Smooth muscle cell (in vitro differentiated cells): Measurements from ENCODE around the gene ERC1. TPM values are rescaled to one million over a fixed set of nuclear protein-coding genes. Genes with fewer than 3 reads are reported as not detected.

Experiments used
- DNase-seq: peaks from one replicate; lab custom pipeline; 2025; ENCODE audit not compliant: unreplicated experiment; lab: John Stamatoyannopoulos, UW
- H2AFZ ChIP-seq: fragments of 200-600 bp; sonication (generic); 2 replicates; pipeline ENCODE4 v1.6.0; 2016; ENCODE audit warnings: antibody characterized with exemption, low read depth, mild to moderate bottlenecking
- H3F3A ChIP-seq: fragments of 200-600 bp; sonication (generic); 2 replicates; pipeline ENCODE4 v1.6.0; 2017; ENCODE audit warnings: antibody characterized with exemption, low read depth
- H3K27ac ChIP-seq: fragments of 200-600 bp; sonication (generic); 2 replicates; pipeline ENCODE4 v1.5.1; 2016; ENCODE audit warnings: low read depth, mild to moderate bottlenecking
- H3K27me3 ChIP-seq: fragments of 200-600 bp; sonication (generic); 2 replicates; pipeline ENCODE4 v1.6.1; 2016; ENCODE audit warnings: low read depth, mild to moderate bottlenecking
- H3K36me3 ChIP-seq: fragments of 200-600 bp; sonication (generic); 2 replicates; pipeline ENCODE4 v1.5.1; 2016; ENCODE audit warnings: low read depth
- H3K4me1 ChIP-seq: fragments of 200-600 bp; sonication (generic); 2 replicates; pipeline ENCODE4 v1.5.1; 2016; ENCODE audit warnings: low read depth
- H3K4me2 ChIP-seq: fragments of 200-600 bp; sonication (generic); 2 replicates; pipeline ENCODE4 v1.6.0; 2016; ENCODE audit warnings: mild to moderate bottlenecking
- H3K4me3 ChIP-seq: fragments of 200-600 bp; sonication (generic); 2 replicates; pipeline ENCODE4 v1.5.1; 2016; ENCODE audit warnings: mild to moderate bottlenecking
- H3K79me2 ChIP-seq: fragments of 200-600 bp; sonication (generic); 2 replicates; pipeline ENCODE4 v1.6.0; 2016; ENCODE audit warnings: low read depth, mild to moderate bottlenecking
- H3K9ac ChIP-seq: fragments of 200-600 bp; sonication (generic); 2 replicates; pipeline ENCODE4 v1.6.0; 2016; ENCODE audit warnings: low read depth
- H3K9me3 ChIP-seq: fragments of 200-600 bp; sonication (generic); replicated peaks from 2 replicates; pipeline ENCODE4 v1.5.1; 2016; ENCODE audit warnings: low read depth
- H4K20me1 ChIP-seq: fragments of 200-600 bp; sonication (generic); 2 replicates; pipeline ENCODE4 v1.6.0; 2016; ENCODE audit warnings: low read depth
- WGBS: methylation state at CpG from one replicate; pipeline ENCODE4 v1.1.7; 2016; ENCODE audit warnings: low lambda C conversion rate; 5-methylcytosine and 5-hydroxymethylcytosine counted together
- polyA plus RNA-seq: library from polyadenylated mRNA; unstranded; fragments of >200 nt; fragmentation: Nextera tagmentation; extraction: Ambion mirVana; gene quantifications from 2 replicates; pipeline ENCODE4 v1.2.1, GENCODE V29; 2016
- total RNA-seq: library from RNA; depleted of rRNA; stranded (reverse); fragments of >200 nt; gene quantifications from 2 replicates; pipeline ENCODE4 v1.2.3, GENCODE V29; 2014
- TF ChIP-seq, protein P1 (sequence below): fragments of 200-600 bp; sonication (generic); IDR thresholded peaks from 2 replicates; pipeline ENCODE4 v1.5.1; 2017; ENCODE audit warnings: borderline replicate concordance, mild to moderate bottlenecking, antibody characterized with exemption; ENCODE audit not compliant: insufficient read depth, poor library complexity, severe bottlenecking

Gene ERC1
- total and polyA plus RNA-seq, 2 experiments from 2014 or later = 13.8 to 17.6 TPM

DNA sequence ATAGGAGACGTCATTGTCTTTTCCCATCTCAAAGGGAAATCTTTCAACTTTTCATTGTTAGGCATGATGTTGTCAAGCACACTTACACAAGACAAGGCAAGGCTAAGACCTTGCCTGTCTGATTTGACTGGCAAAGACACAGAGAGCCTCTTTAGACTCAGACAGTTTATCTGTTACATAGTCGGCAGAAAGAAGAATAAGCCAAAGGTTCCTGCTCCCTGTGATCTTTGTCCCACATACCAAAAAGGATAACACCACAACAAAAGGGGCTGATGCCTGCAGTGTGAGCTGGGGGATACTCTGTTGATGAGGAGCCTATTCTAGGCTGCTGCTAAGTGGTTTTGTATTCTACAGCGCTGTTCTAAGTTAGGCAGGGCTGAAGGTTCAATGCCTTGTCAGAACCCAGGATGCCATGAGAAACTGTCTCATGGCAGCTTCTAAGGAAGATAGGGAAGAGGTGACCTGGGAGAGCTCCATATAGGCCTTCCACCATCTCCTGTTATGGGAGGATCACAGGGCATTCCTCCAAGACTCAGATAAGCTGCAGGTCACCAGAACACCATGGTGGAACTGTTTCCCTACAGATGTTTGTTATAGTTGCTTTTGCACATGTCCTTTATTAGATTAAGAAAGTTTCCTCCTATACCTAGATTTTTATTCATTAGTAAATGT is 12.7 kb downstream of the ERC1 start:
- Histone ChIP-seq H3K4me3 (no peak overlapping the region), H3K36me3 (peaks cover 4% of the 10 kb centered on the region), H3K79me2 (peaks cover 87% of the 10 kb centered on the region), H3K27ac (no peak overlapping the region), H2AFZ (no peak overlapping the region), H3K9me3 (no peaks in the 10 kb centered on the region), H3K9ac (no peak overlapping the region), H4K20me1 (peaks cover 93% of the 10 kb centered on the region), H3K4me2 (no peak overlapping the region), H3F3A (no peaks in the 10 kb centered on the region), H3K27me3 (no peaks in the 10 kb centered on the region), H3K4me1 (peaks cover 11% of the 10 kb centered on the region)
- TF ChIP-seq, protein P1, sequence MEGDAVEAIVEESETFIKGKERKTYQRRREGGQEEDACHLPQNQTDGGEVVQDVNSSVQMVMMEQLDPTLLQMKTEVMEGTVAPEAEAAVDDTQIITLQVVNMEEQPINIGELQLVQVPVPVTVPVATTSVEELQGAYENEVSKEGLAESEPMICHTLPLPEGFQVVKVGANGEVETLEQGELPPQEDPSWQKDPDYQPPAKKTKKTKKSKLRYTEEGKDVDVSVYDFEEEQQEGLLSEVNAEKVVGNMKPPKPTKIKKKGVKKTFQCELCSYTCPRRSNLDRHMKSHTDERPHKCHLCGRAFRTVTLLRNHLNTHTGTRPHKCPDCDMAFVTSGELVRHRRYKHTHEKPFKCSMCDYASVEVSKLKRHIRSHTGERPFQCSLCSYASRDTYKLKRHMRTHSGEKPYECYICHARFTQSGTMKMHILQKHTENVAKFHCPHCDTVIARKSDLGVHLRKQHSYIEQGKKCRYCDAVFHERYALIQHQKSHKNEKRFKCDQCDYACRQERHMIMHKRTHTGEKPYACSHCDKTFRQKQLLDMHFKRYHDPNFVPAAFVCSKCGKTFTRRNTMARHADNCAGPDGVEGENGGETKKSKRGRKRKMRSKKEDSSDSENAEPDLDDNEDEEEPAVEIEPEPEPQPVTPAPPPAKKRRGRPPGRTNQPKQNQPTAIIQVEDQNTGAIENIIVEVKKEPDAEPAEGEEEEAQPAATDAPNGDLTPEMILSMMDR = no peak
- no peak for DNase-seq
- 64% methylated on average over 3 of the region's 3 CpGs for WGBS

- Histone ChIP-seq H3K4me1 (peaks cover 11% of the 10 kb centered on the region), H3K79me2 (peaks cover 84% of the 10 kb centered on the region), H3K9ac (no peak overlapping the region)
These were observed 15.2 kb downstream of the ERC1 start for GRCh38 chr12:1006255-1006654.

DNA sequence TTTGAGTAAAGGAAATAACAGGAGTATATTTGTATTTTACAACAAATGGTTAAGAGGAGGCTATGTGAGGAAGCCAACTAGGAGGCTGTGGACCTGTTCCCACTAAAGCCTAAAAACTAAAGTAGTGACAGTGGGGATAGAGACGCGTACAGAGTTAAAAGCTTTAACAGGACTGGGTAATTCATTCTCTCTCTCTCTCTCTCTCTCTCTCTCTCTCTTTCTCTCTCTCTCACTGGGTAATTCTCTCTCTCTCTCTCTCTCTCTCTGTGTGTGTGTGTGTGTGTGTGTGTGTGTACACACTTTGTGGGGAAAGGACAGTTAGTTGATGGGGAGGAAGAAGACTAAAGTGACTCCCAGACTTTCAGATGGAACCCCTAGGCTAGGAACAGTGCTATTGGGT is 16.3 kb downstream of the ERC1 start:
- TF ChIP-seq, protein P1 = no peak
- H4K20me1 ChIP-seq = peaks cover 90% of the 10 kb centered on the region
- peaks cover 11% of the 10 kb centered on the region for H3K4me1 ChIP-seq
- no peak overlapping the region for H2AFZ ChIP-seq
- no peak overlapping the region for H3K4me2 ChIP-seq
- no peak overlapping the region for H3K27ac ChIP-seq
- H3K9ac ChIP-seq = no peak overlapping the region
- H3K9me3 ChIP-seq = no peaks in the 10 kb centered on the region
- H3K27me3 ChIP-seq = no peaks in the 10 kb centered on the region
- DNase-seq = no peak
- no peak overlapping the region for H3K4me3 ChIP-seq
- H3F3A ChIP-seq = no peaks in the 10 kb centered on the region
- H3K36me3 ChIP-seq = no peaks in the 10 kb centered on the region
- 94% methylated on average over 2 of the region's 2 CpGs for WGBS
- H3K79me2 ChIP-seq = peaks cover 86% of the 10 kb centered on the region

More at GRCh38 chr12:1006255-1006654, 15.2 kb downstream of the ERC1 start:
- H4K20me1 ChIP-seq = peaks cover 89% of the 10 kb centered on the region
- H3K27me3 ChIP-seq = no peaks in the 10 kb centered on the region
- DNase-seq = no peak
- no peak overlapping the region for H3K4me2 ChIP-seq
- no peak overlapping the region for H3K27ac ChIP-seq
- TF ChIP-seq, protein P1 = no peak
- 86% methylated on average over 6 of the region's 6 CpGs for WGBS
- H3K36me3 ChIP-seq = peaks cover 3% of the 10 kb centered on the region
- H3K9me3 ChIP-seq = no peaks in the 10 kb centered on the region
- no peak overlapping the region for H3K4me3 ChIP-seq
- H2AFZ ChIP-seq = no peak overlapping the region
- no peaks in the 10 kb centered on the region for H3F3A ChIP-seq

DNA sequence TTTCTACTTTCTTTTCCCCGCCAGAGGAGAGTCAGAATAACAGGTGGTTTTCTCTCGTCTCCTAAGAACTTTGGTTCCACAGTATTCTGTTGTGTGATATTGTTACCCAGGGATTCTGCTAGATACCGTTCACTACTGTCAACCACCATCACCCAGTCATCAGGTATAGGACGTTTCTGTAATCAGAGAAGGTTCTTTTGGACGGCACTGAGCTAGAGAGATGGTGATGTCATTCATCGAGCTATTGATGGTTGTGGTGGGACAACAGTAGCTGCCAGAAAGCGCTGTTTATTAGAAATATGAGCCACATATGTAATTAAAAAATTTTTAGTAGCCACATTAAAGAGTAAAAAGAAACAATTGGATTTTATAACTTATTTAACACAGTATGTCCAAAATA is 17.0 kb downstream of the ERC1 start:
- Histone ChIP-seq H3K27me3 (no peaks in the 10 kb centered on the region), H3K9me3 (no peaks in the 10 kb centered on the region), H3K4me1 (peaks cover 10% of the 10 kb centered on the region), H3K4me2 (no peak overlapping the region), H3K4me3 (no peak overlapping the region), H3K9ac (no peak overlapping the region), H4K20me1 (peaks cover 83% of the 10 kb centered on the region), H3K27ac (no peak overlapping the region), H2AFZ (no peak overlapping the region), H3K36me3 (no peaks in the 10 kb centered on the region), H3F3A (no peaks in the 10 kb centered on the region), H3K79me2 (peaks cover 86% of the 10 kb centered on the region)
- TF ChIP-seq, protein P1 = no peak
- WGBS = 98% methylated on average over 7 of the region's 7 CpGs
- no peak for DNase-seq
